PFSK-1 (cell line): ENCODE data around the gene IL9R.

Experiments
- FOXP2 ChIP-seq: optimal IDR thresholded peaks from 2 replicates; pipeline ENCODE3; 2011; ENCODE audit warnings: borderline replicate concordance, control low read depth, inconsistent platforms; ENCODE audit not compliant: insufficient read depth; ENCODE audit errors: extremely low read length, extremely low read depth
- POLR2AphosphoS5 ChIP-seq: IDR thresholded peaks from 2 replicates; pipeline ENCODE4 v1.6.1; 2012; ENCODE audit warnings: low read depth, mild to moderate bottlenecking, control low read depth, low read length, moderate library complexity
- SIN3A ChIP-seq: IDR thresholded peaks from 2 replicates; pipeline ENCODE4 v1.6.1; 2012; ENCODE audit warnings: mild to moderate bottlenecking, low read length, moderate library complexity, borderline replicate concordance; ENCODE audit not compliant: insufficient read depth
- TAF1 ChIP-seq: IDR thresholded peaks from 2 replicates; pipeline ENCODE4 v1.6.1; 2012; ENCODE audit warnings: low read length, control low read depth, borderline replicate concordance; ENCODE audit not compliant: insufficient read depth
- TF ChIP-seq, protein P1 (sequence below), 2 experiments: IDR thresholded peaks; 2 replicates each; pipeline versions ENCODE4 v1.6.1 to v1.8.0; 2011 to 2012; ENCODE audit warnings: low read depth in 2 of 2, low read length in 2 of 2, control low read depth in 1 of 2, inconsistent platforms in 1 of 2, mild to moderate bottlenecking in 1 of 2, moderate library complexity in 1 of 2; ENCODE audit not compliant: insufficient read depth in 1 of 2

IL9R gene

DNA sequence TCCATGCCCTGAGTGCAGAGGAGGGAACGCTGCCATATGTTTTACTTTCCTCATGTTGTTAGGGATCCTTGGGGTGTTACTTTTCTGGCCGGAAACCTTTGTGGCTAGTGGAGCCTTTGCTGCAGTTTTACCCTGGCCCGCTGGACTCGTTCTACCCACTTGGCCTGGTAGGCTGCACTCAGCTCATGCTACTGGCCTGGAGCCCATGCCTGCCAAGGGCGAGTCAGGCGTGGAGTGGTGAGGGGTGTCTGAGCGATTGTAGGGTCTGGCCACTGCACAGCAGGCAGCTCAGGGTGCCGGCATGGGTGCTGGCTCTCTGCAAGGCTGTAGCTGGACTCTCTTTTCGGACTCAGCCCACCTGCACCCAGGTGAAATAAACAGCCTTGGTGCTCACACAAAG, 41.4 kb upstream of the IL9R start:
- no peak for TF ChIP-seq TAF1
- no peak for TF ChIP-seq POLR2AphosphoS5
- no peak for TF ChIP-seq FOXP2
- TF ChIP-seq, protein P1, sequence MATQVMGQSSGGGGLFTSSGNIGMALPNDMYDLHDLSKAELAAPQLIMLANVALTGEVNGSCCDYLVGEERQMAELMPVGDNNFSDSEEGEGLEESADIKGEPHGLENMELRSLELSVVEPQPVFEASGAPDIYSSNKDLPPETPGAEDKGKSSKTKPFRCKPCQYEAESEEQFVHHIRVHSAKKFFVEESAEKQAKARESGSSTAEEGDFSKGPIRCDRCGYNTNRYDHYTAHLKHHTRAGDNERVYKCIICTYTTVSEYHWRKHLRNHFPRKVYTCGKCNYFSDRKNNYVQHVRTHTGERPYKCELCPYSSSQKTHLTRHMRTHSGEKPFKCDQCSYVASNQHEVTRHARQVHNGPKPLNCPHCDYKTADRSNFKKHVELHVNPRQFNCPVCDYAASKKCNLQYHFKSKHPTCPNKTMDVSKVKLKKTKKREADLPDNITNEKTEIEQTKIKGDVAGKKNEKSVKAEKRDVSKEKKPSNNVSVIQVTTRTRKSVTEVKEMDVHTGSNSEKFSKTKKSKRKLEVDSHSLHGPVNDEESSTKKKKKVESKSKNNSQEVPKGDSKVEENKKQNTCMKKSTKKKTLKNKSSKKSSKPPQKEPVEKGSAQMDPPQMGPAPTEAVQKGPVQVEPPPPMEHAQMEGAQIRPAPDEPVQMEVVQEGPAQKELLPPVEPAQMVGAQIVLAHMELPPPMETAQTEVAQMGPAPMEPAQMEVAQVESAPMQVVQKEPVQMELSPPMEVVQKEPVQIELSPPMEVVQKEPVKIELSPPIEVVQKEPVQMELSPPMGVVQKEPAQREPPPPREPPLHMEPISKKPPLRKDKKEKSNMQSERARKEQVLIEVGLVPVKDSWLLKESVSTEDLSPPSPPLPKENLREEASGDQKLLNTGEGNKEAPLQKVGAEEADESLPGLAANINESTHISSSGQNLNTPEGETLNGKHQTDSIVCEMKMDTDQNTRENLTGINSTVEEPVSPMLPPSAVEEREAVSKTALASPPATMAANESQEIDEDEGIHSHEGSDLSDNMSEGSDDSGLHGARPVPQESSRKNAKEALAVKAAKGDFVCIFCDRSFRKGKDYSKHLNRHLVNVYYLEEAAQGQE (IDR thresholded peaks at IDR 0.05; ENCODE audit: insufficient read depth in 1 of 2, low read depth in 2 of 2, low read length in 2 of 2): no peak
- no peak for TF ChIP-seq SIN3A

DNA sequence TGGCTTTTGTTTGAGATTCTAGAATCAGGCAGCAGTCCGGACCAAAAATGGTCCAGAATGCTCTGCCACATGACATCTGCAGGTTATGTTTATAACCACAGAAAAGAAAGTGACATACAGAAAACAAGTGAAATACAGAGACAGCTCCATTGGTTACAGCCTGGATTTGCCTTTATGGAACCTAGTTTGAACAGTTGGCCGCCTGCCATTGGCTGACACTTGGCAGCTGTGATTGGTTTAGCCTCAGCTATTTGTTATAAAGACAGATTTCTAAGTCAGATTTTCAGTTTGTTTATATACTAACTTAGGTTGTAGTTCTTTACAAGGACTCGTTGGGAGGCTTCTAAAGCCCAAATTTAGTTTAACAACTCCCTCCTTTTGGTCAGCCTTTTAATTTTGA, 40.8 kb upstream of the IL9R start:
- TF ChIP-seq TAF1: no peak
- no peak for TF ChIP-seq POLR2AphosphoS5
- TF ChIP-seq, protein P1 (IDR thresholded peaks at IDR 0.05; ENCODE audit: insufficient read depth in 1 of 2, low read depth in 2 of 2, low read length in 2 of 2): no peak
- no peak for TF ChIP-seq SIN3A
- no peak for TF ChIP-seq FOXP2

DNA sequence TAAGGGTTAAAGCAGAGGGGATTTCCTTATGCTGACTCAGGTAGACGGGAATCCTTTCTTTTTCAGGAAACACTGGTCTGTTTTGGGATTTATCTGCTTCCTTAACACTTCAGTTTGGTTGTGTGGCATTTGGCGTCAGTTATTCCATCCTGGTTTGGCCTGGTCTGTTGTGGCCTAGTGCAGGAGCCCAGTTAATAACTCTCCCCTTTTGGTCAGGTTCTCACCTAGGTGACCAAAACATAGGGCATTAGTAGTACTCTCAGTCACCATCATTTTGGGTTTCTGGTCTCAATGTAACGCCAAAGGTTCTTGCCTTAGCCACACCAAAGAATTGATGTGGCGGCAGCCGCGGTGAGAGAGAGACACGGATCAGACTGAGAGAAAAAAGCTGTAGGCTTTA, 39.7 kb upstream of the IL9R start:
- TF ChIP-seq FOXP2: no peak
- TF ChIP-seq SIN3A: no peak
- no peak for TF ChIP-seq POLR2AphosphoS5
- TF ChIP-seq TAF1: no peak
- TF ChIP-seq, protein P1 (IDR thresholded peaks at IDR 0.05; ENCODE audit: insufficient read depth in 1 of 2, low read depth in 2 of 2, low read length in 2 of 2): no peak

DNA sequence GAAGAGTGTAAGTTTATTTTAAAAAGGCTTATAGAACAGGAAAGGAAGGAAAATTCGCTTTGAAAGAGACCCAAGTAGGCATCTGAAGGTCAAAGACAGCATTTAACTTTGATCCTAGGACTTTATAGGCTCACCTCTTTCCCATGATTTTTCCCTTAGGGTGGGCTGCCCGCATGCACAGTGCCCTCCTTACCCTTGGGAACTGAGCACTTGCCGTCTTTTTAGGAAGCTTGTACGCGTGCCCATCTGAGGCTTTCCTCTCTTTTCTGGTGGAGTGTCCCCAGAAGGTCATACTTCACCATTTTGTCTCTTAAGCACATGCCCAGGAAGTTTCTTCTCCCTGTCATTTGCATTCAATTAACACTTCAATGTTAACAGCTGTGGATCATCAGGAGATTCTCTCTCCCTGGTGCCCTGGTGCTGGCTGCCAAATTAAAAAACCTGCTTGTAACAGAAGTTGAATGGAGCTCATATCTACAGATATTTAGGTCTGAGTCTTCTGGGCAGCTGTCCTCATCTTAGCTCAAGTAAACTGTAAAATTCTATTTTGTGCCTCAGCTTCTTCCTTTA, 38.4 kb upstream of the IL9R start:
- no peak for TF ChIP-seq FOXP2
- TF ChIP-seq SIN3A: no peak
- TF ChIP-seq, protein P1 (IDR thresholded peaks at IDR 0.05; ENCODE audit: insufficient read depth in 1 of 2, low read depth in 2 of 2, low read length in 2 of 2): no peak

DNA sequence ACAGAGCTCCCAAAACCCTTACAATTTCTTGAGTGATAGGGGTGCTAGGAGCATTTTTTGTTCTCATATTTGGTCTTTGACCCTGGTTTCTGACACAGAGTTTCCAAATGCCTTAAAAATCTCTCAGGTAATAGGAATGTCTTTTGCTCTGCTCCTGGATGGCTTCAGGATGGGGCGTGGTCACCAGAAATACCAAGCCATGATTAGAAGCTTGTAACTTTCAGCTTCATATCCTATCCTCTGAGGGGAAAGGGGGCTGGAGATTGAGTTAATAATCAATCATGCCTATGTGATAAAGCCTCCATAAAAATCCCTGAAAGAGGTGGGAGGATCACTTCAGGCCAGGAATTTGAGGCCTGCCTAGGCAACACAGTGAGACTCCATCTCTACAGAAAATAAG, 34.6 kb upstream of the IL9R start:
- TF ChIP-seq POLR2AphosphoS5: no peak
- TF ChIP-seq TAF1: no peak
- no peak for TF ChIP-seq FOXP2
